GM12878 (cell line): ENCODE data around the gene CNOT8.

ENCODE experiments used
- CTCF ChIP-seq, 3 experiments: IDR thresholded peaks in 2 of 3; conservative IDR thresholded peaks in 1 of 3; 2 replicates each; pipeline ENCODE4 v1.5.1; 2011; ENCODE audit warnings: low read depth in 3 of 3, low read length in 3 of 3, mild to moderate bottlenecking in 3 of 3, control low read depth in 2 of 3, moderate library complexity in 2 of 3, inconsistent platforms in 1 of 3, mixed read lengths in 1 of 3; ENCODE audit not compliant: control insufficient read depth in 2 of 3, insufficient read depth in 1 of 3; ENCODE audit errors: extremely low read depth in 1 of 3
- KLF5 ChIP-seq: fragments of 450-650 bp; IDR thresholded peaks from 2 replicates; pipeline ENCODE4 v1.6.1; 2014; ENCODE audit warnings: mild to moderate bottlenecking; ENCODE audit not compliant: partially characterized antibody
- NR2C2 ChIP-seq: IDR thresholded peaks from 2 replicates; pipeline ENCODE4 v1.6.1; 2011; ENCODE audit warnings: borderline replicate concordance, low read depth; ENCODE audit not compliant: control insufficient read depth, insufficient read length
- POLR2A ChIP-seq: IDR thresholded peaks from 2 replicates; pipeline ENCODE4 v1.6.1; 2011; ENCODE audit warnings: low read depth, mild to moderate bottlenecking, low read length
- RCOR1 ChIP-seq: conservative IDR thresholded peaks from 2 replicates; pipeline ENCODE4 v1.6.1; 2012; ENCODE audit warnings: low read depth, low read length, improper control_type of control experiment
- RUNX3 ChIP-seq: IDR thresholded peaks from 2 replicates; pipeline ENCODE4 v1.6.1; 2012; ENCODE audit warnings: low read length, inconsistent platforms

- TF ChIP-seq RUNX3 (peak; percentile 15; the same call in 1 of the 2 replicates), POLR2A (no peak), KLF5 (no peak), NR2C2 (no peak), CTCF (IDR thresholded peaks at IDR 0.05 in 2 of 3, conservative IDR thresholded peaks at IDR 0.05 in 1 of 3; ENCODE audit: control insufficient read depth in 2 of 3, extremely low read depth in 1 of 3, insufficient read depth in 1 of 3, low read depth in 3 of 3, low read length in 3 of 3) (no peak), RCOR1 (no peak)
Observed at GRCh38 chr5:154862766-154863165, 4.3 kb downstream of the CNOT8 start.
